NCI-H345 treated with DMSO at 0.1 percent for 48 hours (cell line): ENCODE data around the gene PARP3.
"Not testable (repeated sequence)": the region's sequence is repeated elsewhere in the genome, so short reads cannot be mapped to it uniquely, and the experiment has no call there.

Experiments
- DNase-seq: peaks from one replicate; lab custom pipeline; 2025; ENCODE audit not compliant: unreplicated experiment; lab: John Stamatoyannopoulos, UW

PARP3 gene

DNA sequence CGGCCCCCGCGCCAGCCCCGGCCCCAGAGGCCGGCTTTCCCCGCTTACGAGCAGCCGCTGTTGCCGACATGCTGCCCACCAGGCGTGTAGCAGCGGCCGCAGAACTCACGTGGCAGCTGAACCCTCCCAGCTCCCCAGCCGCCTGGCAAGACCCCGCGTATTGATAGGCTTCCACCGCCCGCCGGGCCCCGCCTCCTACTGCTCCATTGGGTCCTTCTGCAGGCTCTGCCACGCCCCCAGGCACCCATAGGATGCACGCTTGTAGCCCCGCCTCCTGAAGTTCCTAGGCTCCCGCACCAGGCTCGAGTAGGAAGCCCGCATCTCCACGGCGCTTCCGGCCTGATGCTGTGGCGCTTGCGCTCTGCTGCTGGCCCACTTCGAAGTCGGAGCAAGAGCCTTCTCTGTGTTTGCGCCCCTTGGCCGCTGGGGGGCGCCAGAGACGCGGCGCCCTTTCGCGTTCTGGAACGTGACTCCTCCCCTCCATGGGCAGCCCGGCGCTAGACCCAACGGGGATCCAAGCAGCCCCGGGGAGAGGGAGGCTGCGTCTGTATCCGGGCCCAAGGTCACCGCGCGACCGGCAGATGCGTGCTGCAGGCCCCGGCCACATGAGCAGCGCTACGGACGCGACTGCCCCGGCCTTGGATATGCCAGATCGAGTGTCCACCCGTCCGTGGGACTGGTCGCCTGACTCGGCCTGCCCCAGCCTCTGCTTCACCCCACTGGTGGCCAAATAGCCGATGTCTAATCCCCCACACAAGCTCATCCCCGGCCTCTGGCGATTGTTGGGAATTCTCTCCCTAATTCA is at the start of gene PARP3, which contains the start of gene RRP9:
TSS of gene PARP3 (plus strand) at position 566 of the 805 bp plus-strand sequence. CDS start 993 bp downstream, outside the sequence.
TSS of gene RRP9 (minus strand) at position 107 of the 805 bp plus-strand sequence. CDS start at position 70, 37 bp downstream.
- peak; percentile 97 for DNase-seq

DNA sequence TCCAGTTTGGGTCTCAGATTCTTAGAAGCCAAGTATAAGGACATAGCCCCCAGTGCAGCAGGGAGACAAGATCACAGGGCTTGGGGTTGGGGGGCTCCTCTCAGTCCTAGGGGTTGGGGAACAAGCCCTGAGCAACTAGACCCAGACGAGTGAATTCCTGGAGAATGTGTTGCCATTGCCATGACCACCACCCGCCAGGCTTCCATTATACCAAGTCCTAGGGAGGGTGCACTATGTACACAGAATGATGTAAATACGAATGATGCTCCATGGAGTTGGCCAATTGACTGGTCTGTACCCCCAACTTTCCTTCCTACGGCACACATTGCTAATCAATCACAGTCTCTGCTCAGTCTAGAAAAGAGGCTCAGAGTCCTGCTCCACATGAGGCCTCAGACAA is 47.8 kb upstream of the PARP3 start:
- DNase-seq, result no peak

DNA sequence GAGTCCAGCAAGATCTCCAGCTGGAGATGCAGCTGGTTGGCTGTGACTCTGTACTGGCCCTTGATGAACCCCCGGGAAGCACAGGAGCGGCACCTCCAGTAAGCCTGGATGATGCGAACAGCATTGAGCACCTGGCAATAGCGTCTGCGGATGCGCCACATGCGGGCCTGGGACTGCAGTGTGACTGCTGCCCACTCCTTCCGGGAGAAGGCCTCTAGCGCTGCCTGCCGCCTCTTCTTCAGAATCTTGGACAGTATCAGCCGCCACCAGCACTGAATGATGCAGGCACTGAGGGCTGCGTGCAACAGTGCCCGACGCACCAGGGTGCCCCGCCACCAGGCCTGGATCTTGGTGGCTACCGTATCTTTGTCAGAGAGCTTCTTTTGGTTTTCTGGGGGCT is 47.2 kb upstream of the PARP3 start:
- no peak for DNase-seq

- DNase-seq, result no peak
Measured at GRCh38 chr3:51896607-51897305, 45.4 kb upstream of the PARP3 start.

- DNase-seq, result no peak
Measured at GRCh38 chr3:51897391-51897790, 44.8 kb upstream of the PARP3 start.

DNA sequence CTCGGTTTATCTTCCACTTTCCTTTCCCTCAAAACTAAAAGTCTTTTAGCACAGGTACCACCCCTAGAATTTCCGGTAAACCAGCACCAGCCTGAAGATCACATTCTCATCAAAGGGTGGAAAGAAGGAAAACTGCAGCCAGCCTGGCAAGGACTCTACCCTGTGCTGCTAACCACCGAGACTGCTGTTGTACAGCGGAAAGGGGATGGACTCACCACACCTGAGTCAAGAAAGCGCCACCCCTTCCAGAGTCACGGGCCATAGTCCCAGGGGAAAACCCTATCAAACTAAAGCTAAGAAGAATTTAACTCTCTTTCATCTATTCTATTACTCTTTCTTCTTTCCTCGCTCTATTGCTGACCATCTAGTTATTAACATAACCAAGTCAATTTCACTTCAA is 42.1 kb upstream of the PARP3 start:
- not testable (repeated sequence) for DNase-seq

DNA sequence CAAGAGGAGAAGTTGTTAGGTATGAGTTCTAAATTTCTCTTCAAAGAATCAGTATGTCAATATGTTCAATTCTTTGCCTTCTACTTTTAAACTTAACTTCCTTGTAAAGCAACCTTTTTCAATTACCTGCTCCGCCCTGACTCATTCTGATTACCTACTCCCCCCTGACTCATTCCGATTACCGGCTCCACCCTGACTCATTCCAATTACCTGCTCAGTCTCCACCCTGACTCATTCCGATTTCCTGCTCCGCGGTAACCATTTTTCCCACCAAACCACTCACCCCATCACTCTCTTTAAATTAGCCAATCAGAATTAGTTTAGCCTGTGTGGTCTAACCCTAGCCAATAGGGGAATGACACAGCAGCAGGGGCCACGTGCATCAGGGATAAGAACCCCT is 39.8 kb upstream of the PARP3 start:
- DNase-seq, result not testable (repeated sequence)

DNA sequence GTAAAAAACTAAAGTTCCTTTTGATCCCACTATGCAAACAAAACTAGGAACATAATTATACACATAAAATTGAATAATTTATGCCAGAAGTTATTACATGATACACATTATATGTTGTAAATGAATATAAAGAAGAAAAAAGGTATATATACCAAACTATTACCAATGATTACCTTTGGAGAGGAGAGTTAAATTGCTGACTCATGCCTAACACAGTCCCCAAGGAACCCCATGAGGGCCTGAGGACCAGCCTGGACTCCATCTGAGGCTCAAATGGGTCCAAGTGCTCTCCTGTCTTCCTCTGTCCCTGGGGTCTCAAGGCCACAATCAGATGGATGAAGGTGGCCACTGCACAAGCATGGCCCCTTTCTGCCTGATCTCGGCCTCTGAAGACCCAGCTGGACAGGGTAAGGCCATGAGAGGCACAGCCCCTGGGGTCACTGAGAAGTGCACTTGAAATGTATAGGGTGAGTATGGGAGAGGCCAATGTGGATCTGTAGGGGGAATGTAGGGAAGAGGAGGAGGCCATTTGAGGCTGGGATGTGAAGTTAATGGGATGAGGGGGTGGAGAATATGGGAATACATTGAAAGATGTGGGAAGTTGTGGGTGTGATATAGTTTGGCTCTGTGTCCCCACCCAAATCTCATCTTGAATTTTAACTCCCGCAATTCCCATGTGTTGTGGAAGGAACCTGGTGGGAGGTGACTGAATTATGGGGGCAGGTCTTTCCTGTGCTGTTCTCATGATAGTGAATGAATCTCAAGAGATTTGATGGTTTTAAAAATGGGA is 37.9 kb upstream of the PARP3 start:
- no peak for DNase-seq

GRCh38 chr3:51908026-51908425 is 34.1 kb upstream of the PARP3 start:
- DNase-seq, result no peak

- DNase-seq, result no peak
Measured at GRCh38 chr3:51916418-51916817, 25.7 kb upstream of the PARP3 start.

DNA sequence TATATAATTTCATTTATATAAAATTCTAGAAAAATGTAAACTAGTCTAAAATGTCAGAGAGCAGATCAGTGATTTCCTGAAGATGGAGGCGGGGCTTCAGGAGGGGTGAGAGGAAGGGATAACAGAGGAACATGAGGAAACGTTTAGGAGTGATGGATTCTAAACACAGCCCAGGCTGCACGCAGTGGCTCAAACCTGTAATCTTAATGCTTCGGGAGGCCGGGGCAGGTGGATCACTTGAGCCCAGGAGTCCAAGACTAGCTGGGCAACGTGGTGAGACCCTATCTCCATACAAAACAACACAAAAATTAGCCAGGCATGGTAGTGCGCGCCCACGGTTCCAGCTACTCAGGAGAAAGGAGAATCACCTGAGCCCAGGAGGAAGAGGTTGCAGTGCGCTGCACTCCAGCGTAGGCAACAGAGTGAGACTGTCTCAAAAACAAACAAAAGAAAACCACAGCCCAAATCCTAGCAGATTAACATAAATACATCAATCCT is 21.0 kb upstream of the PARP3 start:
- no peak for DNase-seq

DNA sequence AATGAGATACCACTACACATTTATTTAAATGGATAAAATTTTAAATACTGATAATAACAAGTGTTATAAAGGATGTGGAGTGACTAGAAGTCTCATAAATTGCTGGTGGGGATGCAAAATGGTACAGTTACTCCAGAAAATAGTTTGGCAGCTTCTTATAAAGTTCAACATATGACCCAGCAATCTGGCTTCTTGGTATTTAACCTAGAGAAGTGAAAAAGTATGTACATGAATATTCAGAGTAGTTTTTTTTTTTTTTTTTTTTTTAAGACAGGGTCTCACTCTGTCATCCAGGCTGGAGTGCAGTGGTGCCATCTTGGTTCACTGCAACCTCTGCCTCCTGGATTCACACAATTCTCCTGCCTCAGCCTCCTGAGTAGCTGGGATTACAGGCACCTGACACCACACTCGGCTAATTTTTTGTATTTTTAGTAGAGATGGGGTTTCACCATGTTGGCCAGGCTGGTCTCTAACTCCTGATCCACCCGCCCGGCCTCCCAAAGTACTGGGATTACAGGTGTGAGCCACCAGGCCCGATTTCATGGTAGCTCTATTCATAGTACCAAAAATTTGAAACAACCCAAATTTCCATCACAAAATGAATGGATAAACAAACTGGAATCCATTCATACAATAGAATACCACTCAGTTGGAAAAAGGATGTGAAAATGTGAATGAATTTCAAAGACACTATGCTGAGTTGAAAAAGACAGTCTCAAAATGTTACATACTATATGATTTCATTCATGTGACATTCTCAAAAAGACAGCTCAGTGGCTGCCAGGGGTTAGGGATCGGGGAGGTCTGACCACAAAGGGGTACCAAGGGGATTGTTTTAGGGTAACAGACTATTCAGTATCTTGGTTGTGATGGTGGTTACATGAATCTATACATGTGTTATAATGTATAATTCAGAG is 14.8 kb upstream of the PARP3 start:
- DNase-seq, result no peak

DNA sequence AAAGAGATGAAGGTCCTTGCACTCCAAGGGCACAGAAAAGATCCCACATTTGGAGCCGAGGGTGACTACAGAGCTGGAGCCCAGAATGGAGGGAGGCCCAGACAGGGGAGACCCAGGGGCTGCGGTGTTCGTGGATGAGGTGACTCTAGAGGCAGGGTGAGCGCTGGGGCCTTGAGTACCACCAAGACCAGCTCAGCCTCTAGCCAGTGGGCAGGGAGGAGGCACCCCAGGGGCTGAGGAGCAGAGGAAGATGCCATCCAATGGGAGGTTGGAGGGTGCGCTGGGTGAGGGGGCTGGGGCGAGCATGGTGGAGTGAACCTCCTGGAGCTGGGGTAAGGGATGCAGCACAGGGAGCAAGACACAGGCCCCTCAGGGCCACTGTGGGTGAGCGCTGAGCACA is 13.7 kb upstream of the PARP3 start:
- DNase-seq, result no peak

DNA sequence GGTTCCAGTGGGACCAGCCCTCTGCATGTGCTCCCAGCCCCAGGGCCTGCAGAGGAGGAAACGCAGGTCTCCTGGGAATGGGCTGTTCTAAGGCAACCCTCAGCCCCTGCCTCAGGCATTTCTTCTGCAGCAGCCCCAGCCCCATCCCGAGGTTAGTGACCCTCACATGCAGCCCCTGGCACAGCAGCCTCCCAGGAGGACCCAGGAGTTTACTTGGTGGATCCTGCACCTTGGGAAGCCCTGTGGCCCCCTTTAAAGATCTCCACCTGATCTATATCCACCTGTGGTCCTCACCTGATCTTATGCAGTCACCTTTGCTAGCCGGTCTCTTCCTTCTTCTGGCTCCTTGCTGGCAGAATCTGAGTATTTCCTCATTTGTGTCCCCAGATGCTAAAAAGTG is 13.2 kb upstream of the PARP3 start:
- not testable (repeated sequence) for DNase-seq

- no peak for DNase-seq
Measured at GRCh38 chr3:51929420-51930003, 12.7 kb upstream of the PARP3 start.

DNA sequence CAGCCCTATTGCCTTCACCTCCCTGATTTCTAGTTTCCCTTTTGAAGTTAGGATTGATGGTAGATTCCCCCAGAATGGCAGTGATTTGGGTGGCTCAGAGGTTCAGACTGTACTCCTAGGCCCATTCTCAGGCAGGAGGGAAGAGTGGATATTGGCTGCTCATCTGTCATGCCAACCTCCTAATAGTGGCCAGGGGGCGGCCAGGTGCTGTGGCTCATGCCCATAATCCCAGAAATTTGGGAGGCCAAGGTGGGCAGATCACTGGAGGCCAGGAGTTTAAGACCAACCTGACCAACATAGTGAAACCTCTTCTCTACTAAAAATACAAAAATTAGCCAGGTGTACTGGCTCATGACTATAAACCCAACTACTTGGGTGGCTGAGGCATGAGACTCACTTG is 11.7 kb upstream of the PARP3 start:
- no peak for DNase-seq

DNA sequence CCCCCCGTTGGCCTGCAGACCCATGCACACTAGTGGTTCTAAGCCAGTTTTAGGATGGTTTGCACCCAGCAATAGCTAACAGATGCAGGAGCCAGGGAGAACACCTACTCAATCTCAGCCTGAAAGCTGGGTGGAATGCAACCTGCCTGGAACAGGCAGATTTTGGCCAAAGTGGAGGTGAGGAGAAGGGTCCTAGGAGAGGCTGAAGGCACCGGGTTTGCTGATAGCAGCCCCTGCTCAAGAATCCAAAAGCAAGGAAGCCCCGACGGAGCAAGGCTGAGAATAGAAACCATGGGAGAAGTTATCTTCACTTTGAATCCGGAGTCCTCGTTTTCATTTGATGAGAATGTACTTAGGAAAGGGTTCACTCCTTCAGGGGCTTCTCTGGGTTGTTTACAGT is 10.4 kb upstream of the PARP3 start:
- no peak for DNase-seq

GRCh38 chr3:51932471-51933370 is 9.4 kb upstream of the PARP3 start:
- no peak for DNase-seq
